Keratinocyte (primary cell): ENCODE data around the gene UCHL5.

Source experiments
- CTCF ChIP-seq, 3 experiments: IDR thresholded peaks in 1 of 3; conservative IDR thresholded peaks in 1 of 3; optimal IDR thresholded peaks in 1 of 3; 2 replicates in 2 of 3; 3 replicates in 1 of 3; pipeline versions ENCODE3 to v1.5.1; 2011; ENCODE audit warnings: low read length in 3 of 3, mild to moderate bottlenecking in 3 of 3, moderate library complexity in 2 of 3, control low read depth in 1 of 3, inconsistent platforms in 1 of 3; ENCODE audit not compliant: insufficient read depth in 2 of 3; ENCODE audit errors: extremely low read depth in 1 of 3
- EZH2 ChIP-seq: IDR thresholded peaks from one replicate; pipeline ENCODE4 v1.6.1; 2012; ENCODE audit warnings: inconsistent platforms, mild to moderate bottlenecking, low read length, moderate library complexity

- TF ChIP-seq CTCF (optimal IDR thresholded peaks at IDR 0.05 in 1 of 3, IDR thresholded peaks at IDR 0.05 in 1 of 3, conservative IDR thresholded peaks at IDR 0.05 in 1 of 3; ENCODE audit: extremely low read depth in 1 of 3, insufficient read depth in 2 of 3, low read length in 3 of 3) = no peak
- no peak for TF ChIP-seq EZH2
Measured at GRCh38 chr1:192980856-192981255, 78.3 kb downstream of the UCHL5 start.
